HepG2 (cell line): ENCODE results near the gene CCND1. TPM values are rescaled to one million over a fixed set of nuclear protein-coding genes. Genes with fewer than 3 reads are reported as not detected.
A peak's percentile ranks its signal among the peaks of the same experiment; 100 is the strongest.

Source experiments
- ATAC-seq: fragments of 200-7000 bp; cut with Tn5 transposase; 3 replicates; pipeline ENCODE4 v1.9.1; 2020; ENCODE audit warnings: mild to moderate bottlenecking, moderate library complexity
- BruUV-seq: library from RNA; stranded (reverse); fragments of 400-500 nt; replicated peaks from 2 replicates; lab custom pipeline; 2021; lab: Mats Ljungman, UMichigan
- CTCF ChIA-PET: fragments of 300-600 bp; formaldehyde crosslinking; extraction: SDS; loops from one replicate; lab custom pipeline; 2021; ENCODE audit warnings: low total read pairs, inconsistent platforms, low intra/inter-chr PET ratio; lab: Yijun Ruan, JAX
- POLR2A ChIA-PET: fragments of 350-600 bp; sonication (Branson Sonifier 250); formaldehyde crosslinking; loops from one replicate; lab custom pipeline; 2020; ENCODE audit warnings: antibody characterized with exemption, inconsistent platforms; lab: Yijun Ruan, JAX
- DNase-seq: peaks from one replicate; pipeline ENCODE4 v3.0.0-alpha.2; 2015; ENCODE audit warnings: low spot score
- FAIRE-seq: peaks from 3 replicates; lab custom pipeline; 2011; peaks lifted over from hg19 to GRCh38; lab: Jason Lieb, UNC
- H2AFZ ChIP-seq: one replicate; pipeline ENCODE4 v1.6.1; 2011; ENCODE audit warnings: low read length, inconsistent platforms
- H3K27ac ChIP-seq: fragments of 300-600 bp; 3 replicates; pipeline ENCODE4 v1.8.0; 2011; ENCODE audit warnings: mixed run types, mild to moderate bottlenecking, mixed read lengths, low read length, inconsistent platforms; ENCODE audit not compliant: insufficient read depth; ENCODE audit errors: extremely low read length
- H3K27me3 ChIP-seq, 2 experiments: fragments of 200-600 bp in 1 of 2; 2 replicates in 1 of 2; 3 replicates in 1 of 2; pipeline versions ENCODE4 v1.6.0 to v1.8.0; 2011; ENCODE audit warnings: low read length in 2 of 2, mild to moderate bottlenecking in 2 of 2, moderate library complexity in 2 of 2, inconsistent platforms in 1 of 2; ENCODE audit not compliant: insufficient read depth in 2 of 2, control insufficient read depth in 1 of 2
- H3K36me3 ChIP-seq, 2 experiments: fragments of 200-600 bp in 1 of 2; replicated peaks in 1 of 2; 2 replicates in 1 of 2; 3 replicates in 1 of 2; pipeline versions ENCODE4 v1.5.1 to v1.8.0; 2011; ENCODE audit warnings: low read length in 2 of 2, inconsistent platforms in 1 of 2; ENCODE audit not compliant: insufficient read depth in 2 of 2, control insufficient read depth in 1 of 2
- H3K4me1 ChIP-seq: 2 replicates; pipeline ENCODE4 v1.5.1; 2012; ENCODE audit warnings: low read length, inconsistent platforms; ENCODE audit not compliant: insufficient read depth
- H3K4me2 ChIP-seq: 2 replicates; pipeline ENCODE4 v1.6.0; 2011; ENCODE audit warnings: low read depth, low read length, inconsistent platforms
- H3K4me3 ChIP-seq, 3 experiments: fragments of 200-600 bp in 1 of 3; sonication (generic), shearing (Covaris generic) in 1 of 3; replicated peaks in 1 of 3; 2 replicates each; pipeline ENCODE4 v1.5.1; 2011 to 2016; ENCODE audit warnings: low read length in 3 of 3, inconsistent platforms in 2 of 3, low read depth in 2 of 3, mild to moderate bottlenecking in 2 of 3, control low read depth in 1 of 3, mixed read lengths in 1 of 3; ENCODE audit not compliant: insufficient read depth in 1 of 3
- H3K79me2 ChIP-seq: one replicate; pipeline ENCODE4 v1.6.1; 2011; ENCODE audit warnings: low read length, inconsistent platforms; ENCODE audit not compliant: insufficient read depth
- H3K9ac ChIP-seq: 2 replicates; pipeline ENCODE4 v1.6.0; 2011; ENCODE audit warnings: mild to moderate bottlenecking, low read depth, low read length, inconsistent platforms; ENCODE audit not compliant: insufficient read depth
- H3K9me3 ChIP-seq: 2 replicates; pipeline ENCODE4 v1.5.1; 2012; ENCODE audit warnings: mild to moderate bottlenecking, low read length
- H4K20me1 ChIP-seq: 2 replicates; pipeline ENCODE4 v1.6.0; 2011; ENCODE audit warnings: inconsistent platforms, mild to moderate bottlenecking, low read length, moderate library complexity; ENCODE audit not compliant: insufficient read depth
- CHD2 ChIP-seq: IDR thresholded peaks from 2 replicates; pipeline ENCODE4 v1.6.1; 2011; ENCODE audit warnings: low read depth, low read length, improper control_type of control experiment
- EED ChIP-seq: sonication (generic); formaldehyde crosslinking; IDR thresholded peaks from 2 replicates; pipeline ENCODE4 v1.5.0; 2020; ENCODE audit warnings: mild to moderate bottlenecking, missing genetic modification reagents
- FOSL1 ChIP-seq: sonication (generic); formaldehyde crosslinking; IDR thresholded peaks from 2 replicates; pipeline ENCODE4 v1.9.0; 2021; ENCODE audit warnings: missing genetic modification reagents, borderline replicate concordance
- HNRNPL ChIP-seq: fragments of 200-400 bp; formaldehyde crosslinking; IDR thresholded peaks from 2 replicates; pipeline ENCODE4 v1.6.1; 2017; ENCODE audit warnings: mild to moderate bottlenecking, low read depth, low read length
- MXI1 ChIP-seq: IDR thresholded peaks from 3 replicates; pipeline ENCODE4 v1.6.1; 2012; ENCODE audit warnings: low read depth, low read length, inconsistent platforms, borderline replicate concordance
- ZKSCAN1 ChIP-seq: fragments of 150-350 bp; IDR thresholded peaks from 2 replicates; pipeline ENCODE4 v1.6.1; 2014; ENCODE audit warnings: low read length
- ZNF207 ChIP-seq: fragments of 450-650 bp; IDR thresholded peaks from 2 replicates; pipeline ENCODE4 v1.6.1; 2016; ENCODE audit warnings: antibody characterized with exemption, borderline replicate concordance
- ZNF281 ChIP-seq: sonication (generic); formaldehyde crosslinking; IDR thresholded peaks from 2 replicates; pipeline ENCODE4 v1.4.0; 2020; ENCODE audit warnings: missing genetic modification reagents, borderline replicate concordance
- ZNF282 ChIP-seq: fragments of 450-650 bp; IDR thresholded peaks from 2 replicates; pipeline ENCODE4 v1.6.1; 2018; ENCODE audit not compliant: partially characterized antibody
- ZNF646 ChIP-seq: sonication (generic); formaldehyde crosslinking; IDR thresholded peaks from 2 replicates; pipeline ENCODE4 v1.9.0; 2021; ENCODE audit warnings: mild to moderate bottlenecking, missing genetic modification reagents
- ZNF660 ChIP-seq: sonication (generic); formaldehyde crosslinking; IDR thresholded peaks from 2 replicates; pipeline ENCODE4 v1.5.1; 2020; ENCODE audit warnings: mild to moderate bottlenecking, low read depth, missing genetic modification reagents, borderline replicate concordance
- ZNF749 ChIP-seq: sonication (generic); formaldehyde crosslinking; IDR thresholded peaks from 2 replicates; pipeline ENCODE4 v1.8.0; 2022; ENCODE audit warnings: mild to moderate bottlenecking, missing genetic modification reagents, moderate library complexity, borderline replicate concordance
- WGBS: methylation state at CpG from one replicate; pipeline ENCODE4 v1.1.6; 2017; ENCODE audit warnings: low lambda C conversion rate; 5-methylcytosine and 5-hydroxymethylcytosine counted together
- in situ Hi-C: cut with HindIII; loops from 2 replicates; pipeline ENCODE4 v1.10.0; 2017; ENCODE audit warnings: low pct_unique_long_range_greater_than_20kb; ENCODE audit not compliant: extremely low pct_ligation_motif_present
- intact Hi-C: fragments of 100-400 bp; cut with micrococcal nuclease; formaldehyde crosslinking; loops from one replicate; pipeline ENCODE4 v1.10.0; 2022; ENCODE audit not compliant: unreplicated experiment
- polyA plus RNA-seq, 8 experiments: library from polyadenylated mRNA; depleted of rRNA in 3 of 8; stranded (reverse) in 7 of 8; unstranded in 1 of 8; fragments of >200 nt; fragmentation: Illumina TruSeq in 4 of 8; extraction: Trizol in 4 of 8; gene quantifications; 2 replicates each; pipeline versions ENCODE4 v1.2.1 to v1.2.3, GENCODE V29; 2011 to 2016; ENCODE audit warnings: low read depth in 4 of 8, missing spikeins in 1 of 8, mixed read lengths in 1 of 8; ENCODE audit not compliant: insufficient read depth in 1 of 8
- total RNA-seq, 5 experiments: library from RNA; depleted of rRNA; stranded (reverse); fragments of >200 nt; fragmentation: Illumina TruSeq; extraction: Trizol; gene quantifications; 2 replicates each; pipeline ENCODE4 v1.2.3, GENCODE V29; 2016; ENCODE audit warnings: low read depth in 1 of 5

CCND1 gene
- total and polyA plus RNA-seq, 2 of the 13 experiments (the other 11 are each of a cell fraction or from before 2014, with no cell fraction given): 107 to 136 TPM

- no peak for TF ChIP-seq ZNF282
- TF ChIP-seq ZNF207: no peak
- TF ChIP-seq CHD2: no peak
These were observed 15.8 kb downstream of the CCND1 start (continued) for GRCh38 chr11:69656536-69657455.

- intact Hi-C loops (no loop called here), in situ Hi-C loops (loop anchor here (5.0 kb wide), 1 partner anchor 535 kb away; no protein-coding TSS in a partner anchor)
- ATAC-seq (no peak; the same call in 2 of the 3 replicates), DNase-seq (no peak), FAIRE-seq (no peak)
- Histone ChIP-seq H3K4me2 (peak overlapping the region; percentile 48), H2AFZ (no peak overlapping the region), H3K27me3 (no peaks in the 10 kb centered on the region), H3K4me3 (0 out of 6 replicates have a peak overlapping the region, but pooled peaks of 1 of the 3 experiments have one; percentile 7), H3K9ac (peak overlapping the region; percentile 67), H3K36me3 (peaks cover 0 to 12% of the 10 kb centered on the region in 2 experiments; a peak in 2 of 5 replicates), H3K9me3 (no peaks in the 10 kb centered on the region), H3K79me2 (no peaks in the 10 kb centered on the region), H3K27ac (peak overlapping the region; percentile 96), H3K4me1 (peaks cover 92% of the 10 kb centered on the region), H4K20me1 (no peaks in the 10 kb centered on the region)
- BruUV-seq: no TSS peak
- CTCF ChIA-PET: no interaction called here
- POLR2A ChIA-PET: interaction anchor here (0.8 to 6.1 kb wide), 7 partner anchors 8 to 501 kb away, joined by 4 to 128 read pairs (median 10); partner anchors contain the start of genes CCND1 and LTO1
- 86% methylated on average over 12 of the region's 14 CpGs for WGBS
- no peak for TF ChIP-seq ZNF646 (CRISPR knock-in tag)
- 0 out of 2 replicates have a peak, but pooled peaks have one; percentile 4 for TF ChIP-seq FOSL1 (CRISPR knock-in tag)
- peak; percentile 14; the same call in 1 of the 2 replicates for TF ChIP-seq ZNF749 (CRISPR knock-in tag)
- TF ChIP-seq ZNF281 (CRISPR knock-in tag): no peak
- no peak for TF ChIP-seq MXI1
- TF ChIP-seq EED (CRISPR knock-in tag): peak; percentile 2; the same call in 1 of the 2 replicates
- TF ChIP-seq HNRNPL: peak; percentile 81; the same call in 1 of the 2 replicates
- TF ChIP-seq ZKSCAN1: no peak
- TF ChIP-seq ZNF660: 0 out of 2 replicates have a peak, but pooled peaks have one; percentile 15
These were observed 16.5 kb downstream of the CCND1 start for GRCh38 chr11:69657456-69657910.
